Smooth muscle cell (in vitro differentiated cells): ENCODE data around the gene CMC2. TPM values are rescaled to one million over a fixed set of nuclear protein-coding genes. Genes with fewer than 3 reads are reported as not detected.

ENCODE experiments used
- DNase-seq: peaks from one replicate; lab custom pipeline; 2025; ENCODE audit not compliant: unreplicated experiment; lab: John Stamatoyannopoulos, UW
- H2AFZ ChIP-seq: fragments of 200-600 bp; sonication (generic); 2 replicates; pipeline ENCODE4 v1.6.0; 2016; ENCODE audit warnings: antibody characterized with exemption, low read depth, mild to moderate bottlenecking
- H3F3A ChIP-seq: fragments of 200-600 bp; sonication (generic); 2 replicates; pipeline ENCODE4 v1.6.0; 2017; ENCODE audit warnings: antibody characterized with exemption, low read depth
- H3K27ac ChIP-seq: fragments of 200-600 bp; sonication (generic); 2 replicates; pipeline ENCODE4 v1.5.1; 2016; ENCODE audit warnings: low read depth, mild to moderate bottlenecking
- H3K27me3 ChIP-seq: fragments of 200-600 bp; sonication (generic); 2 replicates; pipeline ENCODE4 v1.6.1; 2016; ENCODE audit warnings: low read depth, mild to moderate bottlenecking
- H3K36me3 ChIP-seq: fragments of 200-600 bp; sonication (generic); 2 replicates; pipeline ENCODE4 v1.5.1; 2016; ENCODE audit warnings: low read depth
- H3K4me1 ChIP-seq: fragments of 200-600 bp; sonication (generic); 2 replicates; pipeline ENCODE4 v1.5.1; 2016; ENCODE audit warnings: low read depth
- H3K4me2 ChIP-seq: fragments of 200-600 bp; sonication (generic); 2 replicates; pipeline ENCODE4 v1.6.0; 2016; ENCODE audit warnings: mild to moderate bottlenecking
- H3K4me3 ChIP-seq: fragments of 200-600 bp; sonication (generic); 2 replicates; pipeline ENCODE4 v1.5.1; 2016; ENCODE audit warnings: mild to moderate bottlenecking
- H3K79me2 ChIP-seq: fragments of 200-600 bp; sonication (generic); 2 replicates; pipeline ENCODE4 v1.6.0; 2016; ENCODE audit warnings: low read depth, mild to moderate bottlenecking
- H3K9ac ChIP-seq: fragments of 200-600 bp; sonication (generic); 2 replicates; pipeline ENCODE4 v1.6.0; 2016; ENCODE audit warnings: low read depth
- H3K9me3 ChIP-seq: fragments of 200-600 bp; sonication (generic); replicated peaks from 2 replicates; pipeline ENCODE4 v1.5.1; 2016; ENCODE audit warnings: low read depth
- H4K20me1 ChIP-seq: fragments of 200-600 bp; sonication (generic); 2 replicates; pipeline ENCODE4 v1.6.0; 2016; ENCODE audit warnings: low read depth
- CTCF ChIP-seq: fragments of 200-600 bp; sonication (generic); IDR thresholded peaks from 2 replicates; pipeline ENCODE4 v1.5.1; 2017; ENCODE audit warnings: borderline replicate concordance, mild to moderate bottlenecking, antibody characterized with exemption; ENCODE audit not compliant: insufficient read depth, poor library complexity, severe bottlenecking
- WGBS: methylation state at CpG from one replicate; pipeline ENCODE4 v1.1.7; 2016; ENCODE audit warnings: low lambda C conversion rate; 5-methylcytosine and 5-hydroxymethylcytosine counted together
- polyA plus RNA-seq: library from polyadenylated mRNA; unstranded; fragments of >200 nt; fragmentation: Nextera tagmentation; extraction: Ambion mirVana; gene quantifications from 2 replicates; pipeline ENCODE4 v1.2.1, GENCODE V29; 2016
- total RNA-seq: library from RNA; depleted of rRNA; stranded (reverse); fragments of >200 nt; gene quantifications from 2 replicates; pipeline ENCODE4 v1.2.3, GENCODE V29; 2014

The CMC2 gene
- total and polyA plus RNA-seq, 2 experiments from 2014 or later: 53.2 to 110 TPM

GRCh38 chr16:80997964-80998620 is 8.6 kb downstream of the CMC2 start:
- DNase-seq: no peak
- H3K27me3 ChIP-seq: no peaks in the 10 kb centered on the region
- peaks cover 5% of the 10 kb centered on the region for H3K4me1 ChIP-seq
- H3K27ac ChIP-seq: no peak overlapping the region
- WGBS: 98% methylated on average over 7 of the region's 7 CpGs
- no peak for TF ChIP-seq CTCF
- H3K4me2 ChIP-seq: no peak overlapping the region
- no peaks in the 10 kb centered on the region for H3K36me3 ChIP-seq
- H3K9ac ChIP-seq: no peak overlapping the region
- H2AFZ ChIP-seq: no peak overlapping the region
- H4K20me1 ChIP-seq: peaks cover 42% of the 10 kb centered on the region
- no peak overlapping the region for H3K4me3 ChIP-seq
- no peaks in the 10 kb centered on the region for H3K9me3 ChIP-seq
- H3F3A ChIP-seq: peaks cover 5% of the 10 kb centered on the region
- peaks cover 81% of the 10 kb centered on the region for H3K79me2 ChIP-seq

- Histone ChIP-seq H3K4me2 (no peak overlapping the region), H3K36me3 (no peaks in the 10 kb centered on the region), H3F3A (peaks cover 9% of the 10 kb centered on the region), H4K20me1 (peaks cover 34% of the 10 kb centered on the region), H3K79me2 (peaks cover 73% of the 10 kb centered on the region), H3K4me3 (peak overlapping the region; percentile 30), H3K9ac (no peak overlapping the region), H3K27me3 (no peaks in the 10 kb centered on the region), H3K27ac (no peak overlapping the region), H3K4me1 (peaks cover 10% of the 10 kb centered on the region), H2AFZ (no peak overlapping the region), H3K9me3 (no peaks in the 10 kb centered on the region)
- 77% methylated on average over 9 of the region's 9 CpGs for WGBS
- DNase-seq: no peak
- no peak for TF ChIP-seq CTCF
Observed at GRCh38 chr16:80997139-80997798, 9.4 kb downstream of the CMC2 start.

GRCh38 chr16:80996688-80997138 is 10.0 kb downstream of the CMC2 start:
- no peak for TF ChIP-seq CTCF
- WGBS: 87% methylated on average over 4 of the region's 4 CpGs
- Histone ChIP-seq H3K4me3 (peak overlapping the region; percentile 30), H3K27ac (no peak overlapping the region), H3K27me3 (no peaks in the 10 kb centered on the region), H3K4me2 (no peak overlapping the region), H2AFZ (no peak overlapping the region), H3K9me3 (no peaks in the 10 kb centered on the region), H4K20me1 (peaks cover 28% of the 10 kb centered on the region), H3K79me2 (peaks cover 68% of the 10 kb centered on the region), H3K4me1 (peaks cover 10% of the 10 kb centered on the region), H3F3A (peaks cover 9% of the 10 kb centered on the region), H3K9ac (no peak overlapping the region), H3K36me3 (no peaks in the 10 kb centered on the region)
- no peak for DNase-seq
